Esophagus muscularis mucosa (tissue), 4 donors: ENCODE results near the gene PODXL2. TPM values are rescaled to one million over a fixed set of nuclear protein-coding genes. Genes with fewer than 3 reads are reported as not detected.
"Not testable (repeated sequence)": the region's sequence is repeated elsewhere in the genome, so short reads cannot be mapped to it uniquely, and the experiment has no call there.

Experiments used
- DNase-seq: peaks from one replicate; pipeline ENCODE4 v3.0.0-alpha.2; 2017; ENCODE audit errors: extremely low spot score
- H3K27ac ChIP-seq, 4 donors: fragments of 200-600 bp; sonication (generic); replicated peaks in 1 of 4; 1 replicate in 3 of 4; 2 replicates in 1 of 4; pipeline ENCODE4 v1.5.1; 2016 to 2019; ENCODE audit warnings: mild to moderate bottlenecking in 1 of 4
- H3K27me3 ChIP-seq, 4 donors: fragments of 200-600 bp; sonication (generic); one replicate each; pipeline versions ENCODE4 v1.5.1 to v1.6.0; 2016 to 2019
- H3K36me3 ChIP-seq, 4 donors: fragments of 200-600 bp; sonication (generic); one replicate each; pipeline ENCODE4 v1.5.1; 2016 to 2019
- H3K4me1 ChIP-seq, 4 donors: fragments of 200-600 bp; sonication (generic); one replicate each; pipeline ENCODE4 v1.5.1; 2016 to 2019
- H3K4me3 ChIP-seq, 4 donors: fragments of 200-600 bp; sonication (generic); 1 replicate in 2 of 4; 2 replicates in 2 of 4; pipeline ENCODE4 v1.5.1; 2016 to 2019; ENCODE audit warnings: mild to moderate bottlenecking in 4 of 4, moderate library complexity in 1 of 4
- H3K9me3 ChIP-seq, 4 donors: fragments of 200-600 bp; sonication (generic); 1 replicate in 3 of 4; 2 replicates in 1 of 4; pipeline ENCODE4 v1.5.1; 2016 to 2019
- EP300 ChIP-seq: sonication (generic); formaldehyde crosslinking; IDR thresholded peaks from one replicate; pipeline ENCODE4 v1.6.1; 2017; ENCODE audit warnings: antibody characterized with exemption
- POLR2A ChIP-seq: fragments of 450-650 bp; IDR thresholded peaks from one replicate; pipeline ENCODE4 v1.6.1; 2017; ENCODE audit warnings: antibody characterized with exemption, moderate library complexity, mild to moderate bottlenecking, low read depth
- POLR2AphosphoS5 ChIP-seq, 2 donors: sonication (generic); formaldehyde crosslinking; IDR thresholded peaks; one replicate each; pipeline ENCODE4 v1.6.1; 2017; ENCODE audit warnings: antibody characterized with exemption in 2 of 2
- WGBS: methylation state at CpG from one replicate; pipeline ENCODE4 v1.1.5; 2018; 5-methylcytosine and 5-hydroxymethylcytosine counted together
- intact Hi-C: fragments of 100-400 bp; cut with DNase I; formaldehyde crosslinking; loops from one replicate; pipeline ENCODE4 v1.15.1; 2023
- total RNA-seq, 4 donors: library from RNA; depleted of rRNA; stranded (reverse); fragments of >200 nt; gene quantifications; one replicate each; pipeline versions ENCODE4 v1.1.0 to v1.2.1, GENCODE V29; 2016
- TF ChIP-seq, protein P1 (sequence below), 3 experiments: fragments of 200-600 bp in 2 of 3; fragments of 450-650 bp in 1 of 3; sonication (generic) in 2 of 3; IDR thresholded peaks; one replicate each; pipeline ENCODE4 v1.5.1; 2017 to 2019; ENCODE audit warnings: antibody characterized with exemption in 3 of 3, mild to moderate bottlenecking in 2 of 3, moderate library complexity in 1 of 3

PODXL2 gene
- total RNA-seq, 4 donors from 2014 or later = 1.7 to 3.1 (median 2.5) TPM

- over 99% methylated on average over 8 of the region's 8 CpGs for WGBS
- Histone ChIP-seq H3K36me3 (peaks cover 23 to 60% (median 53%) of the 10 kb centered on the region in 4 donors), H3K4me3 (no peak overlapping the region), H3K27me3 (no peaks in the 10 kb centered on the region), H3K9me3 (no peaks in the 10 kb centered on the region), H3K27ac (no peak overlapping the region), H3K4me1 (peaks cover 16 to 44% (median 33%) of the 10 kb centered on the region in 4 donors)
- no peak for DNase-seq
- TF ChIP-seq POLR2A (no peak), POLR2AphosphoS5 (IDR thresholded peaks at IDR 0.05) (no peak), EP300 (no peak)
- TF ChIP-seq, protein P1, sequence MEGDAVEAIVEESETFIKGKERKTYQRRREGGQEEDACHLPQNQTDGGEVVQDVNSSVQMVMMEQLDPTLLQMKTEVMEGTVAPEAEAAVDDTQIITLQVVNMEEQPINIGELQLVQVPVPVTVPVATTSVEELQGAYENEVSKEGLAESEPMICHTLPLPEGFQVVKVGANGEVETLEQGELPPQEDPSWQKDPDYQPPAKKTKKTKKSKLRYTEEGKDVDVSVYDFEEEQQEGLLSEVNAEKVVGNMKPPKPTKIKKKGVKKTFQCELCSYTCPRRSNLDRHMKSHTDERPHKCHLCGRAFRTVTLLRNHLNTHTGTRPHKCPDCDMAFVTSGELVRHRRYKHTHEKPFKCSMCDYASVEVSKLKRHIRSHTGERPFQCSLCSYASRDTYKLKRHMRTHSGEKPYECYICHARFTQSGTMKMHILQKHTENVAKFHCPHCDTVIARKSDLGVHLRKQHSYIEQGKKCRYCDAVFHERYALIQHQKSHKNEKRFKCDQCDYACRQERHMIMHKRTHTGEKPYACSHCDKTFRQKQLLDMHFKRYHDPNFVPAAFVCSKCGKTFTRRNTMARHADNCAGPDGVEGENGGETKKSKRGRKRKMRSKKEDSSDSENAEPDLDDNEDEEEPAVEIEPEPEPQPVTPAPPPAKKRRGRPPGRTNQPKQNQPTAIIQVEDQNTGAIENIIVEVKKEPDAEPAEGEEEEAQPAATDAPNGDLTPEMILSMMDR (IDR thresholded peaks at IDR 0.05) = no peak
- intact Hi-C loops = loop anchor here (10.0 kb wide), 2 partner anchors 237 to 377 kb away; partner anchors contain the start of genes KBTBD12 and SEC61A1
Observed at GRCh38 chr3:127678315-127678599, 49.3 kb downstream of the PODXL2 start.

- intact Hi-C loops = loop anchor here (10.0 kb wide), 2 partner anchors 236 to 376 kb away; partner anchors contain the start of genes KBTBD12 and SEC61A1
- Histone ChIP-seq H3K36me3 (peaks cover 23 to 60% (median 53%) of the 10 kb centered on the region in 4 donors), H3K4me3 (no peak overlapping the region), H3K27me3 (no peaks in the 10 kb centered on the region), H3K4me1 (peaks cover 13 to 44% (median 29%) of the 10 kb centered on the region in 4 donors), H3K27ac (no peak overlapping the region), H3K9me3 (no peaks in the 10 kb centered on the region)
- TF ChIP-seq, protein P1 (IDR thresholded peaks at IDR 0.05) = no peak
- TF ChIP-seq POLR2AphosphoS5 (IDR thresholded peaks at IDR 0.05) (no peak), EP300 (no peak), POLR2A (no peak)
- DNase-seq = no peak
- 99% methylated on average over 7 of the region's 12 CpGs for WGBS
Observed at GRCh38 chr3:127678611-127679533, 49.9 kb downstream of the PODXL2 start.

DNA sequence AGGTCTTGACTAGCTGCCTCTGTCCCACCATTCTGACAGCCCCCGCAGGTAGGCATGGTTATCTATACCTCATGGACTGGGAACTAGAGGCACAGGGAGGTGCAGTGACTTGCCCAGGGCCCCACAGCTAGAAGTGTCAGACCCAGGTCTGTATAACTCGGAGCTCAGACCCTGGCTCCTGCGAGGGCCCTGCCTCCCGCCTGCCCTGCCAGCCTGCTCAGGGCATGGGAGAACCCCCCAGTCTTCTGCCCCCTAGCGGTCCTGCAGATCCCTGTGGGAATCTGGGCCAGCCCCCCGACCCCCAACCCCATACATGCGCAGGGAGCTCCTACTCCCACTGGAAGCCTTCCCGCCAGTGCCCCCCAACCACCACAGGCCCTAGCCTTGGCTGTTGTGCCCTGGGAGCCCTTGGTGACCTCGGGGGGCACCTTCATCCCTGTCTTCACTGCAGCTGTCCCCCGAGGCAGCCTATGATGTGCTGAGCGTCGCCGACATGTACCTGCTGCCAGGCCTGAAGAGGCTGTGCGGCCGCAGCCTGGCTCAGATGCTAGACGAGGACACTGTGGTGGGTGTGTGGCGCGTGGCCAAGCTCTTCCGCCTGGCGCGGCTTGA lies 50.7 kb downstream of the PODXL2 start:
- TF ChIP-seq POLR2A = no peak
- no peak for TF ChIP-seq EP300
- TF ChIP-seq, protein P1 (IDR thresholded peaks at IDR 0.05) = peak in 1 of 3 experiments; percentile 19
- no peak for DNase-seq
- no peak overlapping the region for H3K4me3 ChIP-seq
- H3K36me3 ChIP-seq = peaks cover 23 to 57% (median 53%) of the 10 kb centered on the region in 4 donors
- 93% methylated on average over 16 of the region's 21 CpGs for WGBS
- H3K27me3 ChIP-seq = no peaks in the 10 kb centered on the region
- H3K9me3 ChIP-seq = no peaks in the 10 kb centered on the region
- intact Hi-C loops = loop anchor here (10.0 kb wide), 2 partner anchors 235 to 375 kb away; partner anchors contain the start of genes KBTBD12 and SEC61A1
- H3K27ac ChIP-seq = no peak overlapping the region
- H3K4me1 ChIP-seq = peaks cover 6 to 38% (median 22%) of the 10 kb centered on the region in 4 donors

DNA sequence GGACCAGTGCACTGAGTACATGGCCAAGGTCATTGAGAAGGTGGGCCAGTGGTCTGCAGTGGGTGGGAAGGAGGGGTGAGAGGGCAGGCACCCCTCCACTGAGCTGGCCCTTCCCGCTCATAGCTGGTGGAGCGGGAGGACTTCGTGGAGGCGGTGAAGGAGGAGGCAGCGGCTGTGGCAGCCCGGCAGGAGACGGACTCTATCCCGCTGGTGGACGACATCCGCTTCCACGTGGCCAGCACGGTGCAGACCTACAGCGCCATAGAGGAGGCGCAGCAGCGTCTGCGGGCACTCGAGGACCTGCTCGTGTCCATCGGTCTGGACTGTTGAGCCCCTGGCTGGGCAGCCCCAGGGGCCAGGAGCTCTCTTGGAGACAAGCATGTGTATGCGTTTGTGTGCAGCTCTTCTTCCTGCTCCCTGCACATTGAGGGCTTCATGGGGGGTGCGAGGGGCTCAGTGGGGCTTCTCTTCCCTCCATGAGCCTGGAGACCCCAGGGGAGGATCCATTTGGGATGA lies 51.2 kb downstream of the PODXL2 start:
- H3K4me3 ChIP-seq = no peak overlapping the region
- peaks cover under 1 to 34% (median 16%) of the 10 kb centered on the region in 4 donors for H3K4me1 ChIP-seq
- H3K36me3 ChIP-seq = peaks cover 23 to 55% (median 51%) of the 10 kb centered on the region in 4 donors
- 94% methylated on average over 19 of the region's 21 CpGs for WGBS
- no peak for TF ChIP-seq POLR2A
- TF ChIP-seq POLR2AphosphoS5 (IDR thresholded peaks at IDR 0.05) = no peak
- intact Hi-C loops = no loop called here
- H3K27ac ChIP-seq = no peak overlapping the region
- DNase-seq = no peak
- H3K9me3 ChIP-seq = no peaks in the 10 kb centered on the region
- no peaks in the 10 kb centered on the region for H3K27me3 ChIP-seq

DNA sequence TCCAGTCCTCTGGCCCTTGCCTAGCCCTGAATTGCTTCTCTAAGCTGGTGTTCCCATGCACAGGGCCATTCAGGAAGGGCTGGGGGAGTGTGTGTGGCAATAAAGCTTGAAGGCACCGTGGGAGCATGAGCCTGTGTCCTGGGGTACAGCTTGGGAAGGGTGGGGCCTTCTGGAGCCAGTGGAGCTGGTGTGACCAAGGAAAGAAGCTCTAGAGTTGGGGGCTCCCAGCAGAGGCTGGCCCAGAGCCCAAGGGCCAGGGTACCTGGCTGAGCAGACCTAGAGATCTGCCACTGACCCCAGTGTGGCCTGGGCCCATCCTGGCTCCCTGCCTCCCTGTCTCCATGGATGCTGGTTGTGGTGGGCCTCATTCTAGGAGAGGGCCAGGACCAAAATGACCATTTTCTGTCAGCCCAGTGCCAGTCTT lies 51.8 kb downstream of the PODXL2 start:
- Histone ChIP-seq H3K36me3 (peaks cover 23 to 52% (median 49%) of the 10 kb centered on the region in 4 donors), H3K27me3 (no peaks in the 10 kb centered on the region), H3K9me3 (no peaks in the 10 kb centered on the region), H3K27ac (no peak overlapping the region), H3K4me1 (peaks cover 0 to 31% (median 10%) of the 10 kb centered on the region in 4 donors), H3K4me3 (no peak overlapping the region)
- 92% methylated on average over 1 of the region's 1 CpG for WGBS
- intact Hi-C loops = no loop called here
- DNase-seq = no peak
- no peak for TF ChIP-seq POLR2AphosphoS5 (IDR thresholded peaks at IDR 0.05)
- TF ChIP-seq EP300 = no peak
- TF ChIP-seq, protein P1 (IDR thresholded peaks at IDR 0.05) = no peak
- no peak for TF ChIP-seq POLR2A

DNA sequence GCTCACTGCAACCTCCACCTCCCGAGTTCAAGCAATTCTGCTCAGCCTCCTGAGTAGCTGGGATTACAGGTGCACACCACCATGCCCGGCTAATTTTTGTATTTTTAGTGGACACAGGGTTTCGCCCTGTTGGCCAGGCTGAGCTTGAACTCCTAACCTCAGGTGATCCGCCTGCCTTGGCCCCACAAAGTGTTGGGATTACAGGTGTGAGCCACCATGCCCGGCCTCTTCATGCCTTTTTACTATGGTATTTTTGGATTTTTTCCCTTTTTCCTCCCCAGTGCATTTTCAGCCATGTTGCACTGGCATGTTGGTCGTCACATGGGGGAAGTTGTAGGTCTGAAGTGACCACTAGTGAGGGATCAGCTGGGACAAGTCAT lies 53.2 kb downstream of the PODXL2 start:
- intact Hi-C loops, H3K27me3 ChIP-seq, H3K9me3 ChIP-seq, DNase-seq, H3K27ac ChIP-seq, H3K4me3 ChIP-seq: not testable (repeated sequence)
- peaks cover 0 to 20% (median 2%) of the 10 kb centered on the region in 4 donors for H3K4me1 ChIP-seq
- peaks cover 15 to 39% (median 36%) of the 10 kb centered on the region in 4 donors for H3K36me3 ChIP-seq
- WGBS = 89% methylated on average over 6 of the region's 6 CpGs
